Measurements from ENCODE around the gene TBKBP1. TPM values are rescaled to one million over a fixed set of nuclear protein-coding genes. Genes with fewer than 3 reads are reported as not detected.

The TBKBP1 gene
- total and polyA plus RNA-seq, 2 of the 4 experiments (the other 2 are of a cell fraction): 3.4 to 8.5 TPM

- no peak overlapping the region for H3K9ac ChIP-seq (ENCODE audit: low read depth, low read length)
- no peaks in the 10 kb centered on the region for H3K27me3 ChIP-seq (ENCODE audit: control insufficient read depth, insufficient read depth, low read length)
- TF ChIP-seq RCOR1 (IDR thresholded peaks at IDR 0.05; ENCODE audit: insufficient replicate concordance, low read length): no peak
- no peak for TF ChIP-seq MAFK (IDR thresholded peaks at IDR 0.05; ENCODE audit: low read depth, low read length)
- dilution Hi-C loops (cut with HindIII; ENCODE audit: low sequenced_read_pairs, unreplicated experiment): no loop called here
- no peak overlapping the region for H4K5ac ChIP-seq (ENCODE audit: low read depth, low read length)
- no peak overlapping the region for H2BK120ac ChIP-seq (ENCODE audit: low read depth, low read length)
- no peak overlapping the region for H2AFZ ChIP-seq (replicated peaks; ENCODE audit: low read length, poor library complexity)
- intact Hi-C loops (cut with micrococcal nuclease): no loop called here
- no peak overlapping the region for H4K8ac ChIP-seq (ENCODE audit: low read depth in 2 of 2, low read length in 2 of 2)
- H3K27ac ChIP-seq (ENCODE audit: insufficient read depth, low read length): no peak overlapping the region
- H3K14ac ChIP-seq (replicated peaks; ENCODE audit: low read depth, low read length): no peak overlapping the region
- no peak overlapping the region for H4K91ac ChIP-seq (ENCODE audit: insufficient read depth, low read depth, low read length)
- H3K4me3 ChIP-seq (ENCODE audit: insufficient read depth, low read depth, low read length): no peak overlapping the region
- no peak overlapping the region for H2BK5ac ChIP-seq (ENCODE audit: low read depth, low read length, poor library complexity, severe bottlenecking)
- H2AK5ac ChIP-seq (ENCODE audit: low read depth, low read length): no peak overlapping the region
- peaks cover 70% of the 10 kb centered on the region for H3K36me3 ChIP-seq (ENCODE audit: control insufficient read depth, insufficient read depth, low read length)
- H3K56ac ChIP-seq (ENCODE audit: extremely low read depth, insufficient read depth, low read length): no peak overlapping the region
- peaks cover 31 to 55% of the 10 kb centered on the region in 2 experiments for H3K79me1 ChIP-seq (ENCODE audit: low read depth in 1 of 2, low read length in 2 of 2)
- ChIA-PET POLR2A (ENCODE audit: unreplicated experiment) (no interaction called here), CTCF (no interaction called here)
- BruUV-seq (replicated peaks): no TSS peak
- H3K4ac ChIP-seq (ENCODE audit: low read depth, low read length): no peak overlapping the region
- WGBS, 2 experiments (ENCODE audit: extremely low coverage in 2 of 2, insufficient read length in 1 of 2): no CpG with 5 or more reads among the region's 6 CpGs
- peaks cover 6% of the 10 kb centered on the region; the same call in 1 of the 2 replicates for H3K9me1 ChIP-seq (ENCODE audit: insufficient read depth, low read length)
- ATAC-seq (ENCODE audit: low read depth) (no peak), DNase-seq (no peak)
- H3K4me1 ChIP-seq (ENCODE audit: control insufficient read depth, insufficient read depth, low read length): no peaks in the 10 kb centered on the region
- no peak overlapping the region for H2BK15ac ChIP-seq (ENCODE audit: low read depth, low read length)
- H2BK20ac ChIP-seq (ENCODE audit: low read depth, low read length): no peak overlapping the region
- H2AK9ac ChIP-seq (replicated peaks; ENCODE audit: low read depth, low read length, poor library complexity): no peak overlapping the region
- no peak overlapping the region for H3K23ac ChIP-seq (ENCODE audit: low read depth, low read length)
- H4K20me1 ChIP-seq (ENCODE audit: insufficient read depth, low read length): peaks cover 58% of the 10 kb centered on the region
- H3K9me3 ChIP-seq (ENCODE audit: control insufficient read depth, insufficient read depth, low read length): no peaks in the 10 kb centered on the region
- in situ Hi-C loops (cut with MboI; ENCODE audit: low sequenced_read_pairs): no loop called here
- H3K4me2 ChIP-seq (ENCODE audit: low read depth, low read length): no peak overlapping the region
- H3K18ac ChIP-seq (ENCODE audit: low read depth, low read length): no peak overlapping the region
Measured at GRCh38 chr17:47660064-47660492, 33.9 kb upstream of the TBKBP1 start.

Measured in IMR-90 (cell line).